OCI-LY7 (cell line): ENCODE measurements around the gene WDR64.

Experiments
- EZH2phosphoT487 ChIP-seq: fragments of 200-600 bp; sonication (generic); IDR thresholded peaks from 2 replicates; pipeline ENCODE4 v1.6.1; 2018; ENCODE audit warnings: low read depth, borderline replicate concordance, mild to moderate bottlenecking, mixed run types, antibody characterized with exemption, low read length, moderate library complexity, mixed read lengths
- TF ChIP-seq, protein P1 (sequence below): fragments of 200-600 bp; sonication (generic); conservative IDR thresholded peaks from 2 replicates; pipeline ENCODE4 v1.5.1; 2014; ENCODE audit warnings: mild to moderate bottlenecking, antibody characterized with exemption, low read length, moderate library complexity, mixed read lengths

DNA sequence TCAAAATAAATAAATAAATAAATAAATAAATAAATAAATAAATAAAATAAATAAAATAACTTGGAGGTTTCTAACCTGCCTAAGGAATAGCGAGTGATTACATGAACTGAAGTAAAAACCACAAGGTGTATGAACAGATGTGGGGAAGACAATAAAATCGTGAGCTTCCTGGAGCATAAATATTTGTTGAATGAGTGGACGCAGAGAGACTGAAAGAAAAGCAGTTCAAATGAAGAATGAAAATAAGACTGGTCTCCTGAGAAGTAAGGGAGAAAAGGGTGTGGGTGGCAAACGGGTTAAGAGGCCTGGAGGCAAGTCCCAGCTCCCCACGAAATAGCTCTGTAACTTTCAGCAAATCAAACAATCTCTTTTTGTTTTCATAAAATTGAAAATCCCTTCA, 45.5 kb upstream of the WDR64 start:
- TF ChIP-seq, protein P1, sequence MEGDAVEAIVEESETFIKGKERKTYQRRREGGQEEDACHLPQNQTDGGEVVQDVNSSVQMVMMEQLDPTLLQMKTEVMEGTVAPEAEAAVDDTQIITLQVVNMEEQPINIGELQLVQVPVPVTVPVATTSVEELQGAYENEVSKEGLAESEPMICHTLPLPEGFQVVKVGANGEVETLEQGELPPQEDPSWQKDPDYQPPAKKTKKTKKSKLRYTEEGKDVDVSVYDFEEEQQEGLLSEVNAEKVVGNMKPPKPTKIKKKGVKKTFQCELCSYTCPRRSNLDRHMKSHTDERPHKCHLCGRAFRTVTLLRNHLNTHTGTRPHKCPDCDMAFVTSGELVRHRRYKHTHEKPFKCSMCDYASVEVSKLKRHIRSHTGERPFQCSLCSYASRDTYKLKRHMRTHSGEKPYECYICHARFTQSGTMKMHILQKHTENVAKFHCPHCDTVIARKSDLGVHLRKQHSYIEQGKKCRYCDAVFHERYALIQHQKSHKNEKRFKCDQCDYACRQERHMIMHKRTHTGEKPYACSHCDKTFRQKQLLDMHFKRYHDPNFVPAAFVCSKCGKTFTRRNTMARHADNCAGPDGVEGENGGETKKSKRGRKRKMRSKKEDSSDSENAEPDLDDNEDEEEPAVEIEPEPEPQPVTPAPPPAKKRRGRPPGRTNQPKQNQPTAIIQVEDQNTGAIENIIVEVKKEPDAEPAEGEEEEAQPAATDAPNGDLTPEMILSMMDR = no peak
- no peak for TF ChIP-seq EZH2phosphoT487
